Kidney (tissue), 14 donors: ENCODE results near the gene HEG1. TPM values are rescaled to one million over a fixed set of nuclear protein-coding genes. Genes with fewer than 3 reads are reported as not detected.

ENCODE experiments used
- DNase-seq, 5 donors: peaks; one replicate each; pipeline ENCODE4 v3.0.0-alpha.2; 2013 to 2020
- FAIRE-seq: peaks from 2 replicates; lab custom pipeline; 2012; peaks lifted over from hg19 to GRCh38; lab: Jason Lieb, UNC
- H3K27ac ChIP-seq, 2 donors: one replicate each; pipeline ENCODE4 v1.7.0; 2013; ENCODE audit warnings: low read depth in 2 of 2, low read length in 2 of 2, inconsistent platforms in 1 of 2
- H3K27me3 ChIP-seq: one replicate; pipeline ENCODE4 v1.7.1; 2013; ENCODE audit warnings: low read length, inconsistent platforms; ENCODE audit not compliant: control insufficient read depth, insufficient read depth
- H3K36me3 ChIP-seq, 3 donors: one replicate each; pipeline versions ENCODE4 v1.7.0 to v1.7.1; 2013; ENCODE audit warnings: low read length in 3 of 3, control low read depth in 1 of 3, inconsistent platforms in 1 of 3; ENCODE audit not compliant: insufficient read depth in 3 of 3, control insufficient read depth in 2 of 3
- H3K4me1 ChIP-seq, 3 donors: one replicate each; pipeline versions ENCODE4 v1.7.0 to v1.7.1; 2013; ENCODE audit warnings: low read length in 3 of 3, inconsistent platforms in 1 of 3, low read depth in 1 of 3; ENCODE audit not compliant: control insufficient read depth in 2 of 3, insufficient read depth in 2 of 3
- H3K4me3 ChIP-seq, 3 donors: one replicate each; pipeline versions ENCODE4 v1.7.0 to v1.8.1; 2013; ENCODE audit warnings: low read length in 3 of 3, control low read depth in 1 of 3, inconsistent platforms in 1 of 3
- H3K9ac ChIP-seq, 3 donors: one replicate each; pipeline versions ENCODE4 v1.7.0 to v1.7.1; 2013; ENCODE audit warnings: low read length in 3 of 3, control low read depth in 1 of 3, inconsistent platforms in 1 of 3
- H3K9me3 ChIP-seq, 3 donors: one replicate each; pipeline versions ENCODE4 v1.7.0 to v1.7.1; 2013; ENCODE audit warnings: low read length in 3 of 3, control low read depth in 1 of 3, inconsistent platforms in 1 of 3; ENCODE audit not compliant: control insufficient read depth in 2 of 3, insufficient read depth in 1 of 3
- intact Hi-C: fragments of 100-400 bp; cut with DNase I; formaldehyde crosslinking; loops from one replicate; pipeline ENCODE4 v1.11.1; 2022
- polyA plus RNA-seq: library from polyadenylated mRNA; stranded (reverse); fragments of 350-450 nt; fragmentation: Illumina TruSeq; extraction: RNeasy Lipid Tissue Mini Kit (QIAGEN cat#74804); gene quantifications from one replicate; pipeline ENCODE4 v1.2.3, GENCODE V29; 2014; ENCODE audit warnings: low read depth, low replicate concordance; ENCODE audit not compliant: insufficient read depth
- total RNA-seq: library from RNA; stranded (reverse); fragmentation: NEBNext Ultra II Directional; extraction: Animal tissue kit (Norgen Biotek cat#: 25700); gene quantifications from one replicate; pipeline ENCODE4 v1.2.1, GENCODE V29; 2021
- TF ChIP-seq, protein P1 (sequence below): IDR thresholded peaks from 3 replicates; pipeline ENCODE4 v1.5.1; 2012; ENCODE audit warnings: mild to moderate bottlenecking, moderate library complexity, borderline replicate concordance; ENCODE audit not compliant: insufficient read depth; ENCODE audit errors: extremely low read depth
- donor health status: control.
- donor health status: control.
- donor health status: control.
- donor health status: control.
- donor health status: control.
- donor health status: DM: yes; HTN: yes; CAD: no.
- donor health status: Normal renal cell carcinoma (clear cell type).

Gene HEG1
- total and polyA plus RNA-seq, 2 donors from 2014 or later = 10.3 to 96.3 TPM

DNA sequence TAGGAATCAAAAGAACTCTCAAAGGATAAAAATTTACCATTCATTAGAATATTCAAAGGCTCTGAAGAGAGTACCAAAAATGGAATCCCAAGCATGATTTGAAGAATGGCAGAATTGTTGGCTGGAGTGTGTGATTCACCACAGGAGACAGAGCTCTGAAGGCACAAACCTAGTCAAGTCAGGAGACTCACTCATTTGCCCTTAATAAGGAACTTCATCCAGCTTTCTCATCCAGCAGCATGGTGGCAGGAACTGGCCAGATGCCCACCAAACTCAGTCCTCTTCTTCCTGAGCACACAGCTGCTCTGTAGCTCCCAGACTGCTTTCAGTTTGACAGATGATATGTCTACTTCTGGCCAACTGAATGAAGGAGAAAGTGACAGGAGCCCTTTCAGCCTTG lies 16.5 kb upstream of the HEG1 start:
- Histone ChIP-seq H3K4me3 (no peak overlapping the region), H3K36me3 (no peaks in the 10 kb centered on the region), H3K9ac (no peak overlapping the region), H3K9me3 (no peaks in the 10 kb centered on the region), H3K27me3 (no peaks in the 10 kb centered on the region), H3K27ac (no peak overlapping the region), H3K4me1 (no peaks in the 10 kb centered on the region)
- intact Hi-C loops = no loop called here
- DNase-seq = no peak
- FAIRE-seq = no peak
- TF ChIP-seq, protein P1, sequence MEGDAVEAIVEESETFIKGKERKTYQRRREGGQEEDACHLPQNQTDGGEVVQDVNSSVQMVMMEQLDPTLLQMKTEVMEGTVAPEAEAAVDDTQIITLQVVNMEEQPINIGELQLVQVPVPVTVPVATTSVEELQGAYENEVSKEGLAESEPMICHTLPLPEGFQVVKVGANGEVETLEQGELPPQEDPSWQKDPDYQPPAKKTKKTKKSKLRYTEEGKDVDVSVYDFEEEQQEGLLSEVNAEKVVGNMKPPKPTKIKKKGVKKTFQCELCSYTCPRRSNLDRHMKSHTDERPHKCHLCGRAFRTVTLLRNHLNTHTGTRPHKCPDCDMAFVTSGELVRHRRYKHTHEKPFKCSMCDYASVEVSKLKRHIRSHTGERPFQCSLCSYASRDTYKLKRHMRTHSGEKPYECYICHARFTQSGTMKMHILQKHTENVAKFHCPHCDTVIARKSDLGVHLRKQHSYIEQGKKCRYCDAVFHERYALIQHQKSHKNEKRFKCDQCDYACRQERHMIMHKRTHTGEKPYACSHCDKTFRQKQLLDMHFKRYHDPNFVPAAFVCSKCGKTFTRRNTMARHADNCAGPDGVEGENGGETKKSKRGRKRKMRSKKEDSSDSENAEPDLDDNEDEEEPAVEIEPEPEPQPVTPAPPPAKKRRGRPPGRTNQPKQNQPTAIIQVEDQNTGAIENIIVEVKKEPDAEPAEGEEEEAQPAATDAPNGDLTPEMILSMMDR = no peak

DNA sequence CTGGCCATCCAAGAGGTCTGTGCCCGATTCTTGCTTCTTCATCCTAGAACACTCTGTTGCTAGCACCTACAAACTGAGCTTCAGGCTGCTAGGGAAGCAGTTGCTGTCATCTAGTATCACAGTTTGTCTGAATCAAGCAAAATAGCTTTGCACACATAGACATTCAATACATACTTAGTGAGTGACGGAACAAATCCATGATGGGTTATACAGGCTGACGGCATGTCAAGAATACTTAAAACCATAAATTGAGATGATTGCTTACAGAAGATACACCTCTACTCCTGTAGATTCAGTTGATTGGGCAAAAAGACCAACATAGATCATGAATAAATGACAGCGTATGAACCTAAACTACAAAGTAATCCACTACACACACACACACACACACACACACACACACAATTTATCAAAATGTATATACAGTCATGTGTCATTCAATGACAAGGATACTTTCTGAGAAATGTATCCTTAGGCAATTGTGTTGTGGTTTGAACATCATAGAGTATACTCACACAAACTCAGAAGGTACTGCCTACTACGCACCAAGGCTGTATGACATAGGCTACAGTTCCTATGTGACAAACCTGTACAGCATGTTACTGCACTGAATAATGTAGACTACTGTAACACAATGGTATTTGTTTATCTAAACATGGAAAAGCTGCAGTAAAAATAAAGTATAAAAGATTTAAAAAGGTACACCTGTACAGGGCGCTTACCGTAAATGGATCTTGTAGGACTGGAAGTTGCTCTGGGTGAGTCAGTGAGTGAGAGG lies 14.4 kb upstream of the HEG1 start:
- Histone ChIP-seq H3K27me3 (no peaks in the 10 kb centered on the region), H3K4me1 (no peaks in the 10 kb centered on the region), H3K27ac (no peak overlapping the region), H3K36me3 (no peaks in the 10 kb centered on the region), H3K9me3 (no peaks in the 10 kb centered on the region), H3K9ac (no peak overlapping the region), H3K4me3 (no peak overlapping the region)
- no peak for FAIRE-seq
- DNase-seq = no peak
- TF ChIP-seq, protein P1 = no peak
- intact Hi-C loops = no loop called here

DNA sequence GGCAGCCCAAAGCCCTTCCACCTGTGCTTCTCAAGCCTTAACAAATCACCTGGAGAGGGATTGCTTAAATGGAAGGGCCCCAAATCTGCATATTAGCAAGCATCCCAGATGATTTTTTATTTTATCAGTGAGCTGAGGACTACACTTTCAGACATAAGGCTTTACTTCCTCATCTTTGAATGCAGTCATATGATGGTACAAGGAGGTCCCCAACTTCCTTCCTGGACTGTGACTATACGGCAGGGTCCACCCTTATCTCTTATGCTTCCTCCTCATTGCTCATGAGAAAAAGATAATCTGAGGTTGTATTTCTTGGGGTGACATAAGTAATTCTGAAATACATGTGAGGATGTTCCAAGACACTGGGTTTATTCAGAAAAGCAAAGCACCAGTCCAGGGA lies 13.7 kb upstream of the HEG1 start:
- FAIRE-seq (no peak), DNase-seq (no peak)
- no peak overlapping the region for H3K27ac ChIP-seq
- no peaks in the 10 kb centered on the region for H3K27me3 ChIP-seq
- H3K9ac ChIP-seq = no peak overlapping the region
- no peaks in the 10 kb centered on the region for H3K9me3 ChIP-seq
- H3K4me3 ChIP-seq = no peak overlapping the region
- H3K36me3 ChIP-seq = no peaks in the 10 kb centered on the region
- TF ChIP-seq, protein P1 = no peak
- intact Hi-C loops = no loop called here
- no peaks in the 10 kb centered on the region for H3K4me1 ChIP-seq

DNA sequence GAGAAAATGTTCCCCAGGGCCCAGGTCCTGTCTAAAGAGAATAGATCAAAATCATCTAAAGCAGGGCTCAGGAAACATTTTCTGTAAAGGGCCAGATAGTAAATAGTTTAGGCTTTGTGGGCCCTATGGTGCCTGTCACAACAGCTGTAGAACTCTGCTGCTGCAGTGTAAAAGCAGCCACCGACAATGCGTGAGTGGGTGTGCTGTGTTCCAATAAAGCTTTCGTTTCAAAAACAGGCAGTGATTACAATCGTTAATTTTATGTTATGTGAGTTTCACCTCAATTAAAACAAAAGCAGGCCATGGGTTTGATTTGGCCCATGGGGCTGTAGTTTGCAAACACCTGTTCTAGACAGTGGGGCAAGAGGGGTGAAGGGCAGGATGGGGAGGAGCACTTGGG lies 12.5 kb upstream of the HEG1 start:
- FAIRE-seq = no peak
- no peak overlapping the region for H3K4me3 ChIP-seq
- intact Hi-C loops = no loop called here

More for the DNA sequence above, 12.5 kb upstream of the HEG1 start:
- no peaks in the 10 kb centered on the region for H3K36me3 ChIP-seq
- no peak overlapping the region for H3K27ac ChIP-seq
- H3K9ac ChIP-seq = no peak overlapping the region
- DNase-seq = no peak
- peaks cover 0 to 1% (median 0%) of the 10 kb centered on the region in 3 donors for H3K4me1 ChIP-seq
- no peaks in the 10 kb centered on the region for H3K27me3 ChIP-seq
- TF ChIP-seq, protein P1 = no peak
- no peaks in the 10 kb centered on the region for H3K9me3 ChIP-seq
